Lung (tissue), 12 donors: ENCODE measurements around the gene OR5K1. TPM values are rescaled to one million over a fixed set of nuclear protein-coding genes. Genes with fewer than 3 reads are reported as not detected.

Source experiments
- ATAC-seq: fragments of 200-7000 bp; cut with Tn5 transposase; one replicate; pipeline ENCODE4 v1.9.1; 2020; ENCODE audit warnings: moderate number of reproducible peaks; ENCODE audit not compliant: insufficient read depth, low FRiP score
- DNase-seq, 3 donors: peaks; one replicate each; pipeline ENCODE4 v3.0.0-alpha.2; 2013 to 2017
- H3K27ac ChIP-seq, 2 donors: one replicate each; pipeline ENCODE4 v1.5.1; 2013; ENCODE audit warnings: mild to moderate bottlenecking in 2 of 2, moderate library complexity in 2 of 2, control low read depth in 1 of 2, inconsistent platforms in 1 of 2, low read depth in 1 of 2, low read length in 1 of 2
- H3K27me3 ChIP-seq, 3 donors: one replicate each; pipeline ENCODE4 v1.5.1; 2013; ENCODE audit warnings: low read length in 2 of 3; ENCODE audit not compliant: control insufficient read depth in 3 of 3, insufficient read depth in 3 of 3
- H3K36me3 ChIP-seq, 4 donors: one replicate each; pipeline ENCODE4 v1.5.1; 2013; ENCODE audit warnings: low read length in 4 of 4, mild to moderate bottlenecking in 1 of 4, moderate library complexity in 1 of 4; ENCODE audit not compliant: control insufficient read depth in 4 of 4, insufficient read depth in 4 of 4
- H3K4me1 ChIP-seq, 5 donors: one replicate each; pipeline ENCODE4 v1.5.1; 2013; ENCODE audit warnings: low read length in 5 of 5, mild to moderate bottlenecking in 2 of 5, moderate library complexity in 1 of 5; ENCODE audit not compliant: control insufficient read depth in 5 of 5, insufficient read depth in 5 of 5
- H3K4me3 ChIP-seq: one replicate; pipeline ENCODE4 v1.5.1; 2013; ENCODE audit warnings: mild to moderate bottlenecking, control low read depth, moderate library complexity
- H3K9ac ChIP-seq, 2 donors: one replicate each; pipeline ENCODE4 v1.5.1; 2013; ENCODE audit warnings: low read length in 2 of 2, control low read depth in 1 of 2; ENCODE audit not compliant: insufficient read depth in 1 of 2
- H3K9me3 ChIP-seq, 4 donors: one replicate each; pipeline ENCODE4 v1.5.1; 2013; ENCODE audit warnings: low read length in 3 of 4, mild to moderate bottlenecking in 1 of 4, moderate library complexity in 1 of 4; ENCODE audit not compliant: control insufficient read depth in 4 of 4, insufficient read depth in 3 of 4
- WGBS, 2 donors: extraction: QIAGEN DNeasy Blood & Tissue Kit; methylation state at CpG; one replicate each; pipeline ENCODE4 v1.1.7; 2013; 5-methylcytosine and 5-hydroxymethylcytosine counted together
- polyA plus RNA-seq, 2 donors: library from polyadenylated mRNA; stranded (reverse); fragments of 200-250 nt; gene quantifications; one replicate each; pipeline ENCODE4 v1.2.1, GENCODE V29; 2013
- total RNA-seq, 2 donors: library from RNA; depleted of rRNA in 1 of 2; stranded (reverse); fragments of >200 nt in 1 of 2; gene quantifications; one replicate each; pipeline ENCODE4 v1.2.1, GENCODE V29; 2014 to 2021
- TF ChIP-seq, protein P1 (sequence below): IDR thresholded peaks from 2 replicates; pipeline ENCODE4 v1.5.1; 2012; ENCODE audit warnings: mild to moderate bottlenecking; ENCODE audit errors: control extremely low read depth, extremely low read depth
- donor health status: control.
- donor health status: control.
- donor health status: Bipolar disorder and iron deficiency.
- donor health status: healthy.
- donor health status: DM: yes; HTN: yes; CAD: no.

OR5K1 gene
- total and polyA plus RNA-seq, 4 donors, result not detected

DNA sequence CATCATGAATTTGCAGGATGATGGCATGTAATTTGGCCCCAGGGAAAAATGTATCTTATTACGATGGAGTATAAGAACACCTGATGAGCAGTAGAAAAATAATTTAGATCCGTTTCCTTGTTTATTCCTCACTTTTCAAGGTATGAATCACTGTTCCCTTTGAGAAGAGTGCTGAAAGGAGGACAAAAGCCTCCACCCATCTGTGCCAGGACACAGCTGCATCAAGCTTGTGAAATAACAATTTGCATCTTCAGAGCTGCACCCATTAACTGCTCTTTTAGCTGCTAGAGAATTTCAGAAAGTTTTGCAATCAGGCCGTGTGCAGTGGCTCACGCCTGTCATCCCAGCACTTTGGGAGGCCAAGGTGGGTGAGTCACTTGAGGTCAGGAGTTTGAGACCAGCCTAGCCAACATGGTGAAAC is 50.1 kb downstream of the OR5K1 start:
- no peak overlapping the region for H3K4me3 ChIP-seq
- no peak overlapping the region for H3K27ac ChIP-seq
- no peak overlapping the region for H3K9ac ChIP-seq
- H3K27me3 ChIP-seq, result no peaks in the 10 kb centered on the region
- DNase-seq, result no peak
- peaks cover 0 to 1% (median 0%) of the 10 kb centered on the region in 4 donors for H3K9me3 ChIP-seq
- no peaks in the 10 kb centered on the region for H3K4me1 ChIP-seq
- WGBS, 2 donors, result 47 to 61% methylated on average over 4 of the region's 4 CpGs
- H3K36me3 ChIP-seq, result peaks cover 0 to 16% (median 12%) of the 10 kb centered on the region in 4 donors
- TF ChIP-seq, protein P1, sequence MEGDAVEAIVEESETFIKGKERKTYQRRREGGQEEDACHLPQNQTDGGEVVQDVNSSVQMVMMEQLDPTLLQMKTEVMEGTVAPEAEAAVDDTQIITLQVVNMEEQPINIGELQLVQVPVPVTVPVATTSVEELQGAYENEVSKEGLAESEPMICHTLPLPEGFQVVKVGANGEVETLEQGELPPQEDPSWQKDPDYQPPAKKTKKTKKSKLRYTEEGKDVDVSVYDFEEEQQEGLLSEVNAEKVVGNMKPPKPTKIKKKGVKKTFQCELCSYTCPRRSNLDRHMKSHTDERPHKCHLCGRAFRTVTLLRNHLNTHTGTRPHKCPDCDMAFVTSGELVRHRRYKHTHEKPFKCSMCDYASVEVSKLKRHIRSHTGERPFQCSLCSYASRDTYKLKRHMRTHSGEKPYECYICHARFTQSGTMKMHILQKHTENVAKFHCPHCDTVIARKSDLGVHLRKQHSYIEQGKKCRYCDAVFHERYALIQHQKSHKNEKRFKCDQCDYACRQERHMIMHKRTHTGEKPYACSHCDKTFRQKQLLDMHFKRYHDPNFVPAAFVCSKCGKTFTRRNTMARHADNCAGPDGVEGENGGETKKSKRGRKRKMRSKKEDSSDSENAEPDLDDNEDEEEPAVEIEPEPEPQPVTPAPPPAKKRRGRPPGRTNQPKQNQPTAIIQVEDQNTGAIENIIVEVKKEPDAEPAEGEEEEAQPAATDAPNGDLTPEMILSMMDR, result no peak
- ATAC-seq, result no peak

DNA sequence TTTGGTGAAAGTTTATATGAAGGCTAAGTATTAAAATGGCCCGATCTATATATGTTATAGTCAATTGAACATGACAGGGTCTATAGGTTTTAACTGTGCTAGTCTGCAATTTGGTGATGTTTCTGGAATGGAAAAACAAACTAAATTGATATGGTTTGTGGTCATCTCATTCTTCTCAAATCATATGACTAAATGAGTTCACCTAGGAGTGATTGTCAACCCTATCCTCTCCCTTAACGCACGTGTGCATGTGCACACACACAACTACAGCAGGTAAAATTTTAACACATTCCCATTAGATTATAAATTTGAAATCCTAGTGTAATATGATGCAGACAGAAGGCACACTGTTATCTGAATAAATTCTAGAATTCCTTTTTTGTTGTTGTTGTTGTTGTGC is 50.7 kb downstream of the OR5K1 start:
- Histone ChIP-seq H3K36me3 (peaks cover 4 to 15% (median 10%) of the 10 kb centered on the region in 4 donors), H3K9ac (no peak overlapping the region)

DNA sequence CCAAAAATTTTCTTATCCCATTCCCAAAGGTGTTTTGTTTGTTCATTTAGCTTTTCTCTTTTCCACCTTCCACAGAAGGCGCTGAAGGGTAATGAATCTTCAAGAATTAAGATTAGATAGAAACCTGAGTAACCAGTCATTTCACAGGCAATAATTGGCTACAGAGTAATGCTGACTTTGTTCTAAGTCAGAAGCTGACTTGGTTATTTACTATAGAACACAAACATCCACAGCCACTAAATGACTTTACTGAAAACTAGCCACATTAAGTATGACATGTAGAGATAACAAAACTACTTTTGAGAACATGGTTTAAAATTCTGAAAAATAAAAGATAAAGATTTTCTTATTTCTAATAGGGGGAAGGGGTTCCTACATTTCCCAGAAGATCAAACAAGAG is 51.9 kb downstream of the OR5K1 start:
- TF ChIP-seq, protein P1, result no peak
- Histone ChIP-seq H3K36me3 (peaks cover 8 to 26% (median 13%) of the 10 kb centered on the region in 4 donors), H3K4me3 (no peak overlapping the region), H3K27ac (no peak overlapping the region), H3K27me3 (no peaks in the 10 kb centered on the region), H3K9me3 (peaks cover 0 to 1% (median 0%) of the 10 kb centered on the region in 4 donors), H3K9ac (no peak overlapping the region), H3K4me1 (peaks cover 0 to 7% (median 0%) of the 10 kb centered on the region in 5 donors)
- 99 to 100% methylated on average over 1 of the region's 1 CpG for WGBS, 2 donors
- DNase-seq (no peak), ATAC-seq (no peak)

More for the DNA sequence above, 50.7 kb downstream of the OR5K1 start:
- 98 to 99% methylated on average over 3 of the region's 3 CpGs for WGBS, 2 donors
- Histone ChIP-seq H3K4me3 (no peak overlapping the region), H3K27ac (no peak overlapping the region), H3K27me3 (no peaks in the 10 kb centered on the region), H3K4me1 (no peaks in the 10 kb centered on the region), H3K9me3 (peaks cover 0 to 1% (median 0%) of the 10 kb centered on the region in 4 donors)
- DNase-seq, result no peak
- no peak for ATAC-seq
- TF ChIP-seq, protein P1, result no peak

DNA sequence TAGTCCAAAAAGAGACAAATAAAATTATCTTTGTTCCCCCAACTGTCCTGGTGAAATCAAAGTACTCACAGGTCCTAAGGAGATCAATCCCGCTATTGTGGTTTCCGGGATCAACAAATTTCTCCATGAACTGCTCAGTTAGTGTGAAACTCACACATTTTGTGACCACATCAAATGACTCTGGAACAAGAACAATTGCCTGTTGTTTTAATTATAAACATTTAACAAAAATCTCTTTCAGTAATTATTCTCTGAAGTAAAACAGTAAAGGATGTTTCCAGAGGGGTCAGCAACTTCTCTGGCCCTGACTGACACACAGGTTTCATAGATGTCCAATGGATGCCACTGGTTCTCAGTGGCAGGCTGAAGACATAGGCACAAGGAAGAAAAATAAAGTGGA is 55.8 kb downstream of the OR5K1 start:
- H3K4me3 ChIP-seq, result no peak overlapping the region
- TF ChIP-seq, protein P1, result no peak

More for the DNA sequence above, 55.8 kb downstream of the OR5K1 start:
- peaks cover 4 to 24% (median 15%) of the 10 kb centered on the region in 4 donors for H3K36me3 ChIP-seq
- ATAC-seq, result no peak
- H3K27me3 ChIP-seq, result no peaks in the 10 kb centered on the region
- H3K9me3 ChIP-seq, result peaks cover 0 to 1% (median 0%) of the 10 kb centered on the region in 4 donors
- H3K4me1 ChIP-seq, result peaks cover 0 to 15% (median 3%) of the 10 kb centered on the region in 5 donors
- H3K9ac ChIP-seq, result no peak overlapping the region
- 98 to 100% methylated on average over 2 of the region's 2 CpGs for WGBS, 2 donors
- DNase-seq, result no peak
- no peak overlapping the region for H3K27ac ChIP-seq
